Lung (tissue), 12 donors: ENCODE data around the gene ARHGDIB. TPM values are rescaled to one million over a fixed set of nuclear protein-coding genes. Genes with fewer than 3 reads are reported as not detected.

Source experiments
- ATAC-seq: fragments of 200-7000 bp; cut with Tn5 transposase; one replicate; pipeline ENCODE4 v1.9.1; 2020; ENCODE audit warnings: moderate number of reproducible peaks; ENCODE audit not compliant: insufficient read depth, low FRiP score
- DNase-seq, 3 donors: peaks; one replicate each; pipeline ENCODE4 v3.0.0-alpha.2; 2013 to 2017
- H3K27ac ChIP-seq, 2 donors: one replicate each; pipeline ENCODE4 v1.5.1; 2013; ENCODE audit warnings: mild to moderate bottlenecking in 2 of 2, moderate library complexity in 2 of 2, control low read depth in 1 of 2, inconsistent platforms in 1 of 2, low read depth in 1 of 2, low read length in 1 of 2
- H3K27me3 ChIP-seq, 3 donors: one replicate each; pipeline ENCODE4 v1.5.1; 2013; ENCODE audit warnings: low read length in 2 of 3; ENCODE audit not compliant: control insufficient read depth in 3 of 3, insufficient read depth in 3 of 3
- H3K36me3 ChIP-seq, 4 donors: one replicate each; pipeline ENCODE4 v1.5.1; 2013; ENCODE audit warnings: low read length in 4 of 4, mild to moderate bottlenecking in 1 of 4, moderate library complexity in 1 of 4; ENCODE audit not compliant: control insufficient read depth in 4 of 4, insufficient read depth in 4 of 4
- H3K4me1 ChIP-seq, 5 donors: one replicate each; pipeline ENCODE4 v1.5.1; 2013; ENCODE audit warnings: low read length in 5 of 5, mild to moderate bottlenecking in 2 of 5, moderate library complexity in 1 of 5; ENCODE audit not compliant: control insufficient read depth in 5 of 5, insufficient read depth in 5 of 5
- H3K4me3 ChIP-seq: one replicate; pipeline ENCODE4 v1.5.1; 2013; ENCODE audit warnings: mild to moderate bottlenecking, control low read depth, moderate library complexity
- H3K9ac ChIP-seq, 2 donors: one replicate each; pipeline ENCODE4 v1.5.1; 2013; ENCODE audit warnings: low read length in 2 of 2, control low read depth in 1 of 2; ENCODE audit not compliant: insufficient read depth in 1 of 2
- H3K9me3 ChIP-seq, 4 donors: one replicate each; pipeline ENCODE4 v1.5.1; 2013; ENCODE audit warnings: low read length in 3 of 4, mild to moderate bottlenecking in 1 of 4, moderate library complexity in 1 of 4; ENCODE audit not compliant: control insufficient read depth in 4 of 4, insufficient read depth in 3 of 4
- WGBS, 2 donors: extraction: QIAGEN DNeasy Blood & Tissue Kit; methylation state at CpG; one replicate each; pipeline ENCODE4 v1.1.7; 2013; 5-methylcytosine and 5-hydroxymethylcytosine counted together
- polyA plus RNA-seq, 2 donors: library from polyadenylated mRNA; stranded (reverse); fragments of 200-250 nt; gene quantifications; one replicate each; pipeline ENCODE4 v1.2.1, GENCODE V29; 2013
- total RNA-seq, 2 donors: library from RNA; depleted of rRNA in 1 of 2; stranded (reverse); fragments of >200 nt in 1 of 2; gene quantifications; one replicate each; pipeline ENCODE4 v1.2.1, GENCODE V29; 2014 to 2021
- TF ChIP-seq, protein P1 (sequence below): IDR thresholded peaks from 2 replicates; pipeline ENCODE4 v1.5.1; 2012; ENCODE audit warnings: mild to moderate bottlenecking; ENCODE audit errors: control extremely low read depth, extremely low read depth
- donor health status: control.
- donor health status: control.
- donor health status: Bipolar disorder and iron deficiency.
- donor health status: healthy.
- donor health status: DM: yes; HTN: yes; CAD: no.

The ARHGDIB gene
- total and polyA plus RNA-seq, 4 donors, result 66.5 to 597 (median 259) TPM

DNA sequence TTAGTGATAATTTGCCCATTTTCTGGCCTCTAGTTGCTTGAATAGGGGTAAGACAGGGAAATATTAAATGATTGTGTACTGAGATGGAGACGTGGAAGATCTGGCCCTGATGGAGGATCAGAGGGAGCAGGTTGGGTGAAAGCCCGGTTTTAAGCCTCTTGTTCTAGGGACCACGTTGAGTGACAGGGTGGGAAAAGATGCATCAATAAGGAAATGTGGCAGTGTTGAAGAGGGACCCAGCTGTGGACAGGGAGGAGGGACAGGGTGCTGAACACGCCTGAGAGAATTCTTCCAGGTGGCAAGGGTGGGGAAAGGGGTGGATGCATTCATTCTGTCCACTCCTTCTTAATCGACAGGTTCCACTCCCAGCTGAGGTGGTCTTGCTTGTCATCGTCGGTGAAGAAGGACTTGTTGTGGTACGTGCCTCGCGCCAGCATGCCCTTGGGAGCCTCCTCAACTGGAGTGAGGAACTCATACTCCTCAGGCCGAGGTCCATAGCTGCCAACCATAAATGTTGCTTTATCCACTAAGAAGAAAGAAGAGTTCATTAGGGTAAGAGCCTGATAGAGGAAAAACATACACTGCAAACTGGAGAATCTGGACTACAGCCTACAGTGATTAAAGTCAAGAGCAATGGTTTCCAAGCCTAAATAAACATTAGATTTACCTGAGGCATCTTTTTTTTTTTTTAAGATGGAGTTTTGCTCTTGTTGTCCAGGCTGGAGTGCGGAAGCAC is 19.0 kb downstream of the ARHGDIB start:
- ATAC-seq, result no peak

DNA sequence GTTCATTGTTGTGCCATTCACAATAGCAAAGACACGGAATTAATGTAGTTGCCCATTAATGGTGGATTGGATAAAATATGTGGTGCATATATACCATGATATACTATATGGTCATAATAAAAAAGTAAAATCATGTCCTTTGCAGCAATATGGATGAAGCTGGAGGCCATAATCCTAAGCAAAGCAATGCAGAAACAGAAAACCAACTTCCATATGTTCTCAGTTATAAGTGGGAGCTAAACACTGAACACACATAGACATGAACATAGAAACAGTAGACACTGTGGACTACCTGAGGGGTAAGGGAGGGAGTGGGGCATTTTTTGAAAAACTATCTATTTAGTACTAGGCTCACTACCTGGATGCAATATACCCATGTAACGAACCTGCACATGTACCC is 20.0 kb downstream of the ARHGDIB start:
- Histone ChIP-seq H3K9me3 (no peaks in the 10 kb centered on the region), H3K27me3 (no peaks in the 10 kb centered on the region), H3K4me1 (no peaks in the 10 kb centered on the region), H3K27ac (no peak overlapping the region), H3K9ac (no peak overlapping the region), H3K4me3 (no peak overlapping the region), H3K36me3 (peaks cover 0 to 7% (median 1%) of the 10 kb centered on the region in 4 donors)
- WGBS, 2 donors, result 92 to 94% methylated on average over 2 of the region's 2 CpGs
- no peak for DNase-seq
- TF ChIP-seq, protein P1, sequence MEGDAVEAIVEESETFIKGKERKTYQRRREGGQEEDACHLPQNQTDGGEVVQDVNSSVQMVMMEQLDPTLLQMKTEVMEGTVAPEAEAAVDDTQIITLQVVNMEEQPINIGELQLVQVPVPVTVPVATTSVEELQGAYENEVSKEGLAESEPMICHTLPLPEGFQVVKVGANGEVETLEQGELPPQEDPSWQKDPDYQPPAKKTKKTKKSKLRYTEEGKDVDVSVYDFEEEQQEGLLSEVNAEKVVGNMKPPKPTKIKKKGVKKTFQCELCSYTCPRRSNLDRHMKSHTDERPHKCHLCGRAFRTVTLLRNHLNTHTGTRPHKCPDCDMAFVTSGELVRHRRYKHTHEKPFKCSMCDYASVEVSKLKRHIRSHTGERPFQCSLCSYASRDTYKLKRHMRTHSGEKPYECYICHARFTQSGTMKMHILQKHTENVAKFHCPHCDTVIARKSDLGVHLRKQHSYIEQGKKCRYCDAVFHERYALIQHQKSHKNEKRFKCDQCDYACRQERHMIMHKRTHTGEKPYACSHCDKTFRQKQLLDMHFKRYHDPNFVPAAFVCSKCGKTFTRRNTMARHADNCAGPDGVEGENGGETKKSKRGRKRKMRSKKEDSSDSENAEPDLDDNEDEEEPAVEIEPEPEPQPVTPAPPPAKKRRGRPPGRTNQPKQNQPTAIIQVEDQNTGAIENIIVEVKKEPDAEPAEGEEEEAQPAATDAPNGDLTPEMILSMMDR, result no peak
- ATAC-seq, result no peak

More for the DNA sequence above, 19.0 kb downstream of the ARHGDIB start:
- H3K9me3 ChIP-seq, result no peaks in the 10 kb centered on the region
- 76 to 88% methylated on average over 12 of the region's 12 CpGs for WGBS, 2 donors
- peaks cover 0 to 2% (median 0%) of the 10 kb centered on the region in 5 donors for H3K4me1 ChIP-seq
- TF ChIP-seq, protein P1, result no peak
- H3K27ac ChIP-seq, result no peak overlapping the region
- no peak for DNase-seq
- no peak overlapping the region for H3K4me3 ChIP-seq
- peaks cover 0 to 9% (median 1%) of the 10 kb centered on the region in 4 donors for H3K36me3 ChIP-seq
- H3K9ac ChIP-seq, result no peak overlapping the region
- no peaks in the 10 kb centered on the region for H3K27me3 ChIP-seq

DNA sequence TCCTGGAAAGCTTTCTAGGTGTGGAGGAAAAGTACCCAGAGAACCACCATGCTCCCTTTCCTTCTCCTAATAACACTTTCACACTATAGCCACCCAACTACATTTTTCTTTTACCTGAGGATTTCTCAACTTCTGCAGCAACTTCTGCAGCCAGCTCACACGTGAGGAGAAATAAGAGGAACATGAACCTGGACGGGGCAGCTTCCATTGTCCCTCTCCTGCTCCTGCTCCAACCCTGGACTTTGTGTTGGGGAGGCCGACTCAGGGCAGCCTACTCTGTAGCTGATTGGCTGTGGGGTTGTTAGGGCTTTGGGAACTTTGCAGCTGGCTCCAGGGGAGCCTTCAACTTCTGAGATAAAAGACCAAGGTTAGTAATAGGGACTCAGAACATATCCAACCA is 23.1 kb downstream of the ARHGDIB start, which contains the start of gene ERP27:
Gene ERP27, minus strand, starts transcription at position 237 of the 400 bp plus-strand sequence. Its CDS starts 29 bp downstream, at position 208.
- ATAC-seq (no peak), DNase-seq (no peak)
- Histone ChIP-seq H3K9ac (no peak within 1 kb of the TSS), H3K27me3 (no peaks in the 10 kb centered on the region), H3K36me3 (peaks cover 0 to 4% (median 1%) of the 10 kb centered on the region in 4 donors), H3K27ac (no peak within 1 kb of the TSS), H3K4me3 (no peak within 1 kb of the TSS), H3K4me1 (peaks cover 0 to 7% (median 0%) of the 10 kb centered on the region in 5 donors), H3K9me3 (no peaks in the 10 kb centered on the region)
- 56 to 83% methylated on average over 3 of the region's 3 CpGs for WGBS, 2 donors
- TF ChIP-seq, protein P1, result no peak
